SK-N-SH treated with all-trans-retinoic acid at 6 μM for 48 hours (cell line): ENCODE data around the gene TRAK1.

Experiments used
- ATAC-seq: fragments of 200-7000 bp; cut with Tn5 transposase; 3 replicates; pipeline ENCODE4 v1.9.1; 2020; ENCODE audit warnings: mild to moderate bottlenecking, moderate library complexity
- ARNTL ChIP-seq: fragments of 450-650 bp; formaldehyde crosslinking; IDR thresholded peaks from 2 replicates; pipeline ENCODE4 v1.5.0; 2020; ENCODE audit warnings: low read depth, mild to moderate bottlenecking, moderate library complexity, borderline replicate concordance
- BACH2 ChIP-seq: fragments of 250-450 bp; sonication (Bioruptor Pico); IDR thresholded peaks from 2 replicates; pipeline ENCODE4 v1.9.0; 2021; ENCODE audit warnings: mild to moderate bottlenecking, borderline replicate concordance
- CSDC2 ChIP-seq: fragments of 250-450 bp; sonication (Bioruptor Pico); IDR thresholded peaks from 2 replicates; pipeline ENCODE4 v1.5.0; 2020; ENCODE audit warnings: mild to moderate bottlenecking, moderate library complexity
- ESRRG ChIP-seq: fragments of 250-450 bp; sonication (Bioruptor Pico); IDR thresholded peaks from 2 replicates; pipeline ENCODE4 v1.6.1; 2021; ENCODE audit warnings: mild to moderate bottlenecking
- ISL1 ChIP-seq: fragments of 250-450 bp; sonication (Bioruptor Pico); IDR thresholded peaks from 2 replicates; pipeline ENCODE4 v2.1.2; 2022; ENCODE audit warnings: mild to moderate bottlenecking, moderate library complexity
- OSR1 ChIP-seq: fragments of 250-450 bp; sonication (Bioruptor Pico); IDR thresholded peaks from 2 replicates; pipeline ENCODE4 v1.8.0; 2022; ENCODE audit warnings: moderate library complexity, mild to moderate bottlenecking, inconsistent platforms
- PPARA ChIP-seq: fragments of 250-450 bp; sonication (Bioruptor Pico); IDR thresholded peaks from 2 replicates; pipeline ENCODE4 v1.5.0; 2020; ENCODE audit warnings: mild to moderate bottlenecking, borderline replicate concordance
- RARB ChIP-seq: fragments of 250-450 bp; sonication (Bioruptor Pico); IDR thresholded peaks from 2 replicates; pipeline ENCODE4 v1.8.0; 2021; ENCODE audit warnings: mild to moderate bottlenecking, moderate library complexity
- SNAI2 ChIP-seq: fragments of 250-450 bp; sonication (Bioruptor Pico); IDR thresholded peaks from 2 replicates; pipeline ENCODE4 v1.5.0; 2020; ENCODE audit warnings: mild to moderate bottlenecking, moderate library complexity
- TCF4 ChIP-seq: fragments of 250-450 bp; sonication (Bioruptor Pico); IDR thresholded peaks from 2 replicates; pipeline ENCODE4 v1.8.0; 2021; ENCODE audit warnings: mild to moderate bottlenecking, moderate library complexity, borderline replicate concordance
- TOX ChIP-seq: fragments of 250-450 bp; sonication (Bioruptor Pico); IDR thresholded peaks from 2 replicates; pipeline ENCODE4 v1.8.0; 2021; ENCODE audit warnings: mild to moderate bottlenecking, moderate library complexity, borderline replicate concordance
- ZC3H10 ChIP-seq: fragments of 250-450 bp; sonication (Bioruptor Pico); IDR thresholded peaks from 2 replicates; pipeline ENCODE4 v1.5.1; 2021; ENCODE audit warnings: mild to moderate bottlenecking, moderate library complexity
- ZFP3 ChIP-seq: fragments of 250-450 bp; sonication (Bioruptor Pico); IDR thresholded peaks from 2 replicates; pipeline ENCODE4 v1.5.0; 2020; ENCODE audit warnings: mild to moderate bottlenecking, moderate library complexity
- ZFP30 ChIP-seq: fragments of 450-650 bp; formaldehyde crosslinking; IDR thresholded peaks from 2 replicates; pipeline ENCODE4 v1.5.0; 2022; ENCODE audit warnings: mild to moderate bottlenecking, moderate library complexity
- ZNF565 ChIP-seq: fragments of 450-650 bp; formaldehyde crosslinking; conservative IDR thresholded peaks from 2 replicates; pipeline ENCODE4 v1.5.0; 2020; ENCODE audit warnings: low read depth, mild to moderate bottlenecking, moderate library complexity
- ZNF70 ChIP-seq: fragments of 450-650 bp; formaldehyde crosslinking; IDR thresholded peaks from 2 replicates; pipeline ENCODE4 v1.5.0; 2020; ENCODE audit warnings: mild to moderate bottlenecking, moderate library complexity
- ZNF8 ChIP-seq: fragments of 450-650 bp; formaldehyde crosslinking; IDR thresholded peaks from 2 replicates; pipeline ENCODE4 v1.5.0; 2020; ENCODE audit warnings: mild to moderate bottlenecking, moderate library complexity
- TF ChIP-seq, protein P1 (sequence below): fragments of 250-450 bp; sonication (Bioruptor Pico); IDR thresholded peaks from 2 replicates; pipeline ENCODE4 v1.5.1; 2020; ENCODE audit warnings: low read depth, mild to moderate bottlenecking, moderate library complexity
- TF ChIP-seq, protein P2 (sequence below): fragments of 250-450 bp; sonication (Bioruptor Pico); IDR thresholded peaks from 2 replicates; pipeline ENCODE4 v1.5.1; 2021; ENCODE audit warnings: mild to moderate bottlenecking, moderate library complexity
- TF ChIP-seq, protein P3 (sequence below): fragments of 250-450 bp; sonication (Bioruptor Pico); IDR thresholded peaks from 2 replicates; pipeline ENCODE4 v1.8.0; 2020; ENCODE audit warnings: mild to moderate bottlenecking, moderate library complexity, borderline replicate concordance
- TF ChIP-seq, protein P4 (sequence below): fragments of 250-450 bp; sonication (Bioruptor Pico); IDR thresholded peaks from 2 replicates; pipeline ENCODE4 v1.8.0; 2021; ENCODE audit warnings: low read depth, mild to moderate bottlenecking, moderate library complexity, borderline replicate concordance
- TF ChIP-seq, protein P5 (sequence below): fragments of 250-450 bp; sonication (Bioruptor Pico); IDR thresholded peaks from 2 replicates; pipeline ENCODE4 v1.5.0; 2020; ENCODE audit warnings: mild to moderate bottlenecking, moderate library complexity

Gene TRAK1

DNA sequence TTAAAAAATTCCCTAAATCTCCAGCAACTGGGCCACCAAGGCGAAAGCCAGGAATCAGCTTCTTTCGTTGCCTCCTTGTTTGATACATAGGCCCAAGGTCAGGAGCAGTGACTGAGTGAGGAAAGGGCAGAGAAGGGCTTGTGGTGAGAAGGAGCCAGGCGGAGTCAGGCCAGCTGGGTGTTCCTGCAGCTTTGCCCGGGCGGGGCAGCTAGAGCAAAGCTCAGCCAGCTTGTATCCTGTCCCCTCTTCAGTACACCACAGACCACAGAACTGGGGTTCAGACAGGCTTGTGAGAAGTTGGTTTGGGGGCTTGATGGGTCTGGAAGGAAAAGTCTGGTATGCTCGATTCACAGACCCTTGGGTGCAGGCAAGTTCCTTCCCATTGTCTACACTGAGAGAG lies 122.3 kb downstream of the TRAK1 start:
- TF ChIP-seq ZNF70 (CRISPR knock-in tag) = no peak
- TF ChIP-seq ZNF8 = no peak
- TF ChIP-seq OSR1 (CRISPR knock-in tag) = no peak
- no peak for TF ChIP-seq BACH2 (CRISPR knock-in tag)
- no peak for TF ChIP-seq CSDC2 (CRISPR knock-in tag)
- no peak for TF ChIP-seq TOX (CRISPR knock-in tag)
- no peak for TF ChIP-seq ARNTL (CRISPR knock-in tag)
- no peak for TF ChIP-seq PPARA (CRISPR knock-in tag)
- TF ChIP-seq RARB (CRISPR knock-in tag) = no peak
- TF ChIP-seq ZFP30 (CRISPR knock-in tag) = no peak
- TF ChIP-seq, all 23 proteins: peak for 0
- ATAC-seq = no peak

DNA sequence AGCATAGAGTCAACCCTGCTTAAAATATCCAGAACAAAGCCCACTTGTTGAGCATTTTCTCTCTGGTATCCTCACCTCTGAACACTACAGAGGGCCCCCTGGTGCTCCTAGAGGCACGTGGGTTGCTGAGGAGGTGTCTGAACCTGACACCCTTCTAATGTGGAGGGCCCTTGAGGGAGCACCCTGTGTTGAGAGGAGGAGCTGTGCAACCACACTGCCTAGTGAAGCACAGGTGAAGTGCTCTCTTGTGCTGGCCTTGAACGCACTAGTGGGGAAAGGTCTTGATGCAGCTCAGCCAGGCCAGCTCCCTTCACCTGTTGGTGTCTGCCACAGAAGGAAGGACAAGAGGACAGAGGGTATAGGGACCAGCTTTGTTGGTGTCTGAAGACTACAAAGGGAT lies 122.9 kb downstream of the TRAK1 start:
- ATAC-seq = no peak
- TF ChIP-seq OSR1 (CRISPR knock-in tag) = no peak
- TF ChIP-seq ZNF70 (CRISPR knock-in tag) = no peak
- no peak for TF ChIP-seq ZFP3 (CRISPR knock-in tag)
- TF ChIP-seq ESRRG (CRISPR knock-in tag) = no peak
- no peak for TF ChIP-seq ZNF565 (CRISPR knock-in tag)
- TF ChIP-seq, protein P1, sequence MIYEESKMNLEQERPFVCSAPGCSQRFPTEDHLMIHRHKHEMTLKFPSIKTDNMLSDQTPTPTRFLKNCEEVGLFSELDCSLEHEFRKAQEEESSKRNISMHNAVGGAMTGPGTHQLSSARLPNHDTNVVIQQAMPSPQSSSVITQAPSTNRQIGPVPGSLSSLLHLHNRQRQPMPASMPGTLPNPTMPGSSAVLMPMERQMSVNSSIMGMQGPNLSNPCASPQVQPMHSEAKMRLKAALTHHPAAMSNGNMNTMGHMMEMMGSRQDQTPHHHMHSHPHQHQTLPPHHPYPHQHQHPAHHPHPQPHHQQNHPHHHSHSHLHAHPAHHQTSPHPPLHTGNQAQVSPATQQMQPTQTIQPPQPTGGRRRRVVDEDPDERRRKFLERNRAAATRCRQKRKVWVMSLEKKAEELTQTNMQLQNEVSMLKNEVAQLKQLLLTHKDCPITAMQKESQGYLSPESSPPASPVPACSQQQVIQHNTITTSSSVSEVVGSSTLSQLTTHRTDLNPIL (CRISPR knock-in tag) = no peak
- TF ChIP-seq, protein P2, sequence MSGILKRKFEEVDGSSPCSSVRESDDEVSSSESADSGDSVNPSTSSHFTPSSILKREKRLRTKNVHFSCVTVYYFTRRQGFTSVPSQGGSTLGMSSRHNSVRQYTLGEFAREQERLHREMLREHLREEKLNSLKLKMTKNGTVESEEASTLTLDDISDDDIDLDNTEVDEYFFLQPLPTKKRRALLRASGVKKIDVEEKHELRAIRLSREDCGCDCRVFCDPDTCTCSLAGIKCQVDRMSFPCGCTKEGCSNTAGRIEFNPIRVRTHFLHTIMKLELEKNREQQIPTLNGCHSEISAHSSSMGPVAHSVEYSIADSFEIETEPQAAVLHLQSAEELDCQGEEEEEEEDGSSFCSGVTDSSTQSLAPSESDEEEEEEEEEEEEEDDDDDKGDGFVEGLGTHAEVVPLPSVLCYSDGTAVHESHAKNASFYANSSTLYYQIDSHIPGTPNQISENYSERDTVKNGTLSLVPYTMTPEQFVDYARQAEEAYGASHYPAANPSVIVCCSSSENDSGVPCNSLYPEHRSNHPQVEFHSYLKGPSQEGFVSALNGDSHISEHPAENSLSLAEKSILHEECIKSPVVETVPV (CRISPR knock-in tag) = no peak
- TF ChIP-seq ZFP30 (CRISPR knock-in tag) = no peak
- TF ChIP-seq, protein P3, sequence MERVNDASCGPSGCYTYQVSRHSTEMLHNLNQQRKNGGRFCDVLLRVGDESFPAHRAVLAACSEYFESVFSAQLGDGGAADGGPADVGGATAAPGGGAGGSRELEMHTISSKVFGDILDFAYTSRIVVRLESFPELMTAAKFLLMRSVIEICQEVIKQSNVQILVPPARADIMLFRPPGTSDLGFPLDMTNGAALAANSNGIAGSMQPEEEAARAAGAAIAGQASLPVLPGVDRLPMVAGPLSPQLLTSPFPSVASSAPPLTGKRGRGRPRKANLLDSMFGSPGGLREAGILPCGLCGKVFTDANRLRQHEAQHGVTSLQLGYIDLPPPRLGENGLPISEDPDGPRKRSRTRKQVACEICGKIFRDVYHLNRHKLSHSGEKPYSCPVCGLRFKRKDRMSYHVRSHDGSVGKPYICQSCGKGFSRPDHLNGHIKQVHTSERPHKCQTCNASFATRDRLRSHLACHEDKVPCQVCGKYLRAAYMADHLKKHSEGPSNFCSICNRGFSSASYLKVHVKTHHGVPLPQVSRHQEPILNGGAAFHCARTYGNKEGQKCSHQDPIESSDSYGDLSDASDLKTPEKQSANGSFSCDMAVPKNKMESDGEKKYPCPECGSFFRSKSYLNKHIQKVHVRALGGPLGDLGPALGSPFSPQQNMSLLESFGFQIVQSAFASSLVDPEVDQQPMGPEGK (CRISPR knock-in tag) = no peak
- TF ChIP-seq, protein P4, sequence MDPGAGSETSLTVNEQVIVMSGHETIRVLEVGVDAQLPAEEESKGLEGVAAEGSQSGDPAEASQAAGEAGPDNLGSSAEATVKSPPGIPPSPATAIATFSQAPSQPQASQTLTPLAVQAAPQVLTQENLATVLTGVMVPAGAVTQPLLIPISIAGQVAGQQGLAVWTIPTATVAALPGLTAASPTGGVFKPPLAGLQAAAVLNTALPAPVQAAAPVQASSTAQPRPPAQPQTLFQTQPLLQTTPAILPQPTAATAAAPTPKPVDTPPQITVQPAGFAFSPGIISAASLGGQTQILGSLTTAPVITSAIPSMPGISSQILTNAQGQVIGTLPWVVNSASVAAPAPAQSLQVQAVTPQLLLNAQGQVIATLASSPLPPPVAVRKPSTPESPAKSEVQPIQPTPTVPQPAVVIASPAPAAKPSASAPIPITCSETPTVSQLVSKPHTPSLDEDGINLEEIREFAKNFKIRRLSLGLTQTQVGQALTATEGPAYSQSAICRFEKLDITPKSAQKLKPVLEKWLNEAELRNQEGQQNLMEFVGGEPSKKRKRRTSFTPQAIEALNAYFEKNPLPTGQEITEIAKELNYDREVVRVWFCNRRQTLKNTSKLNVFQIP (CRISPR knock-in tag) = no peak
- TF ChIP-seq, protein P5, sequence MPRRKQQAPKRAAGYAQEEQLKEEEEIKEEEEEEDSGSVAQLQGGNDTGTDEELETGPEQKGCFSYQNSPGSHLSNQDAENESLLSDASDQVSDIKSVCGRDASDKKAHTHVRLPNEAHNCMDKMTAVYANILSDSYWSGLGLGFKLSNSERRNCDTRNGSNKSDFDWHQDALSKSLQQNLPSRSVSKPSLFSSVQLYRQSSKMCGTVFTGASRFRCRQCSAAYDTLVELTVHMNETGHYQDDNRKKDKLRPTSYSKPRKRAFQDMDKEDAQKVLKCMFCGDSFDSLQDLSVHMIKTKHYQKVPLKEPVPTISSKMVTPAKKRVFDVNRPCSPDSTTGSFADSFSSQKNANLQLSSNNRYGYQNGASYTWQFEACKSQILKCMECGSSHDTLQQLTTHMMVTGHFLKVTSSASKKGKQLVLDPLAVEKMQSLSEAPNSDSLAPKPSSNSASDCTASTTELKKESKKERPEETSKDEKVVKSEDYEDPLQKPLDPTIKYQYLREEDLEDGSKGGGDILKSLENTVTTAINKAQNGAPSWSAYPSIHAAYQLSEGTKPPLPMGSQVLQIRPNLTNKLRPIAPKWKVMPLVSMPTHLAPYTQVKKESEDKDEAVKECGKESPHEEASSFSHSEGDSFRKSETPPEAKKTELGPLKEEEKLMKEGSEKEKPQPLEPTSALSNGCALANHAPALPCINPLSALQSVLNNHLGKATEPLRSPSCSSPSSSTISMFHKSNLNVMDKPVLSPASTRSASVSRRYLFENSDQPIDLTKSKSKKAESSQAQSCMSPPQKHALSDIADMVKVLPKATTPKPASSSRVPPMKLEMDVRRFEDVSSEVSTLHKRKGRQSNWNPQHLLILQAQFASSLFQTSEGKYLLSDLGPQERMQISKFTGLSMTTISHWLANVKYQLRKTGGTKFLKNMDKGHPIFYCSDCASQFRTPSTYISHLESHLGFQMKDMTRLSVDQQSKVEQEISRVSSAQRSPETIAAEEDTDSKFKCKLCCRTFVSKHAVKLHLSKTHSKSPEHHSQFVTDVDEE (CRISPR knock-in tag) = no peak
- no peak for TF ChIP-seq TOX (CRISPR knock-in tag)
- no peak for TF ChIP-seq PPARA (CRISPR knock-in tag)
- no peak for TF ChIP-seq CSDC2 (CRISPR knock-in tag)
- no peak for TF ChIP-seq SNAI2 (CRISPR knock-in tag)
- no peak for TF ChIP-seq ZNF8
- no peak for TF ChIP-seq ISL1 (CRISPR knock-in tag)
- TF ChIP-seq BACH2 (CRISPR knock-in tag) = no peak
- TF ChIP-seq, all 23 proteins: peak for 0

DNA sequence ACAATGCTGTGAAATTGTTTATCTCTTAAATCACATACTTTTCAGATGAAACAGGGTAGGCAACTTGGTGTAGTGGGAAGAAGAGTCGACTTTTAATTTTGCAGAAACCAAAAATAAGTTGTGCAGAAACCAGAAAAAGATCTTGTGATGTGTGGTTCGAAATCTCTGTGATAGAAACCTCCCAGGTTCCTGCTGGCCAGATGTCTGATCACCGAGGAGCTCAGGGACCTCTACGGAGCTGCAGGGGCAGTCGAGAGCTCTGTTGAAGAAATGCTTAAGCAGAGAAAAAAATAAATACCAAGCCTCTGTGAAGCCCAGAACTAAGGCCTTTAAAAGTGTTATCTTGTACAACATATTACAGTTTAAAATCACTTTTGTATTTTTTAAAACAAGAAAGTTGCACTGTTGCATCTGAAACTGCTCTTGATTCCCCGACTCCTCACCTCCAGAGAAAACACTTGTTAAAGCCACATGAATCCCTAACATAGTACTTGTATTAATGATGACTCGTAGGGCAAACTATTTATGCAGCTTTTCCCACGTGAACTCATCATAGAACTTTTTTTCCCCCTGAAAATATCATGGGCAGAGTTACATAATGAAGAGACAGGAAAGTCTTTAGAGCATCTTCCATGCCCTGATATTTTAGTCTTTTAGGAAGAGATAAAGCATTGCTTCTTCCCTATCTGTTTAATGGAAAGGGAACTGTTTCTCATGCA lies 123.6 kb downstream of the TRAK1 start:
- peak; percentile 64 for ATAC-seq
- TF ChIP-seq OSR1 (CRISPR knock-in tag) (no peak), ZNF8 (no peak), BACH2 (CRISPR knock-in tag) (no peak), ZC3H10 (no peak), TCF4 (CRISPR knock-in tag) (no peak), RARB (CRISPR knock-in tag) (no peak), CSDC2 (CRISPR knock-in tag) (no peak), ZNF565 (CRISPR knock-in tag) (no peak), SNAI2 (CRISPR knock-in tag) (no peak), ZNF70 (CRISPR knock-in tag) (no peak), ARNTL (CRISPR knock-in tag) (no peak)
- TF ChIP-seq, protein P2 (CRISPR knock-in tag) = no peak
- TF ChIP-seq, protein P1 (CRISPR knock-in tag) = no peak
